ENCODE data around the gene COMMD2.

Gene COMMD2

GRCh38 chr3:149764302-149764701 is 12.0 kb upstream of the COMMD2 start:
- no peak for TF ChIP-seq CTCF (IDR thresholded peaks at IDR 0.05; ENCODE audit: low read depth, low read length, poor library complexity, severe bottlenecking)
- TF ChIP-seq EZH2phosphoT487 (IDR thresholded peaks at IDR 0.05; ENCODE audit: borderline replicate concordance, low read length) = no peak
- H3K36me3 ChIP-seq (ENCODE audit: control insufficient read depth, low read length) = no peaks in the 10 kb centered on the region
- H3F3A ChIP-seq (ENCODE audit: control insufficient read depth, insufficient read depth) = no peaks in the 10 kb centered on the region
- no peaks in the 10 kb centered on the region for H3K4me1 ChIP-seq (ENCODE audit: control insufficient read depth, low read length)
- no peaks in the 10 kb centered on the region for H3K79me2 ChIP-seq (ENCODE audit: control insufficient read depth, low read length)
- H4K20me1 ChIP-seq (ENCODE audit: control insufficient read depth, insufficient read depth, low read depth, low read length) = no peaks in the 10 kb centered on the region
- peaks cover 28% of the 10 kb centered on the region for H3K27me3 ChIP-seq (ENCODE audit: control insufficient read depth, low read length)
- H3K9me2 ChIP-seq (replicated peaks; ENCODE audit: control insufficient read depth, low read length) = no peaks in the 10 kb centered on the region
- H3K4me3 ChIP-seq (ENCODE audit: low read length) = no peak overlapping the region
- no peak overlapping the region for H3K4me2 ChIP-seq (ENCODE audit: low read length)
- no peak overlapping the region for H3K27ac ChIP-seq (ENCODE audit: low read depth, low read length)
- H3K9me3 ChIP-seq (ENCODE audit: control insufficient read depth, insufficient read depth, low read length) = no peaks in the 10 kb centered on the region

- no peaks in the 10 kb centered on the region for H3K79me2 ChIP-seq (ENCODE audit: control insufficient read depth, low read length)
- no peak overlapping the region for H3K4me2 ChIP-seq (ENCODE audit: low read length)
- no peaks in the 10 kb centered on the region for H3K4me1 ChIP-seq (ENCODE audit: control insufficient read depth, low read length)
- no peak overlapping the region for H3K27ac ChIP-seq (ENCODE audit: low read depth, low read length)
- no peaks in the 10 kb centered on the region for H3K9me3 ChIP-seq (ENCODE audit: control insufficient read depth, insufficient read depth, low read length)
- no peaks in the 10 kb centered on the region for H3K36me3 ChIP-seq (ENCODE audit: control insufficient read depth, low read length)
- no peaks in the 10 kb centered on the region for H3F3A ChIP-seq (ENCODE audit: control insufficient read depth, insufficient read depth)
- TF ChIP-seq EZH2phosphoT487 (IDR thresholded peaks at IDR 0.05; ENCODE audit: borderline replicate concordance, low read length) (no peak), CTCF (IDR thresholded peaks at IDR 0.05; ENCODE audit: low read depth, low read length, poor library complexity, severe bottlenecking) (no peak)
- H3K4me3 ChIP-seq (ENCODE audit: low read length) = no peak overlapping the region
- H3K27me3 ChIP-seq (ENCODE audit: control insufficient read depth, low read length) = peaks cover 31% of the 10 kb centered on the region
- H3K9me2 ChIP-seq (replicated peaks; ENCODE audit: control insufficient read depth, low read length) = no peaks in the 10 kb centered on the region
- H4K20me1 ChIP-seq (ENCODE audit: control insufficient read depth, insufficient read depth, low read depth, low read length) = no peaks in the 10 kb centered on the region
These were observed 11.4 kb upstream of the COMMD2 start for GRCh38 chr3:149763565-149764195.

- H3K27ac ChIP-seq (ENCODE audit: low read depth, low read length) = no peak overlapping the region
- H3F3A ChIP-seq (ENCODE audit: control insufficient read depth, insufficient read depth) = peaks cover 3% of the 10 kb centered on the region
- no peaks in the 10 kb centered on the region for H4K20me1 ChIP-seq (ENCODE audit: control insufficient read depth, insufficient read depth, low read depth, low read length)
- peaks cover 18% of the 10 kb centered on the region for H3K36me3 ChIP-seq (ENCODE audit: control insufficient read depth, low read length)
- no peak for TF ChIP-seq CTCF (IDR thresholded peaks at IDR 0.05; ENCODE audit: low read depth, low read length, poor library complexity, severe bottlenecking)
- TF ChIP-seq EZH2phosphoT487 (IDR thresholded peaks at IDR 0.05; ENCODE audit: borderline replicate concordance, low read length) = no peak
- H3K4me1 ChIP-seq (ENCODE audit: control insufficient read depth, low read length) = peaks cover 23% of the 10 kb centered on the region
- H3K9me2 ChIP-seq (replicated peaks; ENCODE audit: control insufficient read depth, low read length) = no peaks in the 10 kb centered on the region
- H3K79me2 ChIP-seq (ENCODE audit: control insufficient read depth, low read length) = peaks cover 17% of the 10 kb centered on the region
- H3K27me3 ChIP-seq (ENCODE audit: control insufficient read depth, low read length) = no peaks in the 10 kb centered on the region
- no peaks in the 10 kb centered on the region for H3K9me3 ChIP-seq (ENCODE audit: control insufficient read depth, insufficient read depth, low read length)
- H3K4me2 ChIP-seq (ENCODE audit: low read length) = no peak overlapping the region
- no peak overlapping the region for H3K4me3 ChIP-seq (ENCODE audit: low read length)
These were observed 1.4 kb upstream of the COMMD2 start for GRCh38 chr3:149753717-149754116.

Measured in DOHH2 (cell line).